Measurements from ENCODE around the gene ESYT1. TPM values are rescaled to one million over a fixed set of nuclear protein-coding genes. Genes with fewer than 3 reads are reported as not detected.
A peak's percentile ranks its signal among the peaks of the same experiment; 100 is the strongest.
"Not testable (repeated sequence)": the region's sequence is repeated elsewhere in the genome, so short reads cannot be mapped to it uniquely, and the experiment has no call there.

Gene ESYT1
- total RNA-seq, 3 donors from 2014 or later, result 44.9 to 75.7 (median 52.0) TPM

- no peak overlapping the region for H3K4me3 ChIP-seq
- ATAC-seq (no peak), DNase-seq (no peak)
- TF ChIP-seq, protein P1, sequence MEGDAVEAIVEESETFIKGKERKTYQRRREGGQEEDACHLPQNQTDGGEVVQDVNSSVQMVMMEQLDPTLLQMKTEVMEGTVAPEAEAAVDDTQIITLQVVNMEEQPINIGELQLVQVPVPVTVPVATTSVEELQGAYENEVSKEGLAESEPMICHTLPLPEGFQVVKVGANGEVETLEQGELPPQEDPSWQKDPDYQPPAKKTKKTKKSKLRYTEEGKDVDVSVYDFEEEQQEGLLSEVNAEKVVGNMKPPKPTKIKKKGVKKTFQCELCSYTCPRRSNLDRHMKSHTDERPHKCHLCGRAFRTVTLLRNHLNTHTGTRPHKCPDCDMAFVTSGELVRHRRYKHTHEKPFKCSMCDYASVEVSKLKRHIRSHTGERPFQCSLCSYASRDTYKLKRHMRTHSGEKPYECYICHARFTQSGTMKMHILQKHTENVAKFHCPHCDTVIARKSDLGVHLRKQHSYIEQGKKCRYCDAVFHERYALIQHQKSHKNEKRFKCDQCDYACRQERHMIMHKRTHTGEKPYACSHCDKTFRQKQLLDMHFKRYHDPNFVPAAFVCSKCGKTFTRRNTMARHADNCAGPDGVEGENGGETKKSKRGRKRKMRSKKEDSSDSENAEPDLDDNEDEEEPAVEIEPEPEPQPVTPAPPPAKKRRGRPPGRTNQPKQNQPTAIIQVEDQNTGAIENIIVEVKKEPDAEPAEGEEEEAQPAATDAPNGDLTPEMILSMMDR (IDR thresholded peaks at IDR 0.05), result no peak
- intact Hi-C loops (cut with DNase I, micrococcal nuclease), result no loop called here
- H3K36me3 ChIP-seq (ENCODE audit: low read depth), result no peaks in the 10 kb centered on the region
- no peaks in the 10 kb centered on the region for H3K9me3 ChIP-seq
- peaks cover 27% of the 10 kb centered on the region for H3K4me1 ChIP-seq (ENCODE audit: low read depth)
Measured at GRCh38 chr12:56155256-56155845, 27.3 kb downstream of the ESYT1 start.

GRCh38 chr12:56156464-56157200 lies 28.6 kb downstream of the ESYT1 start:
- H3K36me3 ChIP-seq (ENCODE audit: low read depth); H3K9me3 ChIP-seq; intact Hi-C loops (cut with DNase I, micrococcal nuclease); ATAC-seq; DNase-seq; H3K4me3 ChIP-seq: not testable (repeated sequence)
- peaks cover 34% of the 10 kb centered on the region for H3K4me1 ChIP-seq (ENCODE audit: low read depth)

GRCh38 chr12:56157201-56158028 lies 29.3 kb downstream of the ESYT1 start:
- Histone ChIP-seq H3K4me1 (ENCODE audit: low read depth) (peaks cover 34% of the 10 kb centered on the region), H3K36me3 (ENCODE audit: low read depth) (no peaks in the 10 kb centered on the region), H3K4me3 (peak overlapping the region; percentile 70), H3K9me3 (no peaks in the 10 kb centered on the region)
- intact Hi-C loops (cut with DNase I, micrococcal nuclease), result no loop called here
- peak; percentile 64 for ATAC-seq
- TF ChIP-seq, protein P1 (IDR thresholded peaks at IDR 0.05), result peak; percentile 28
- DNase-seq, result peak; percentile 81 to 85 (median 82)

- Histone ChIP-seq H3K4me3 (peak within 1 kb of the TSS; percentile 70), H3K9me3 (no peaks in the 10 kb centered on the region), H3K36me3 (ENCODE audit: low read depth) (no peaks in the 10 kb centered on the region), H3K4me1 (ENCODE audit: low read depth) (peaks cover 27% of the 10 kb centered on the region)
- DNase-seq, result peak; percentile 91 to 99 (median 95)
- TF ChIP-seq, protein P1 (IDR thresholded peaks at IDR 0.05), result no peak
- intact Hi-C loops (cut with DNase I, micrococcal nuclease), result no loop called here
- ATAC-seq, result peak; percentile 88
Measured at GRCh38 chr12:56158029-56158925, 30.2 kb downstream of the ESYT1 start, which contains the start of gene MYL6. TSS of gene MYL6 (plus strand) at chr12:56158359. CDS start at chr12:56158402, 43 bp downstream.

DNA sequence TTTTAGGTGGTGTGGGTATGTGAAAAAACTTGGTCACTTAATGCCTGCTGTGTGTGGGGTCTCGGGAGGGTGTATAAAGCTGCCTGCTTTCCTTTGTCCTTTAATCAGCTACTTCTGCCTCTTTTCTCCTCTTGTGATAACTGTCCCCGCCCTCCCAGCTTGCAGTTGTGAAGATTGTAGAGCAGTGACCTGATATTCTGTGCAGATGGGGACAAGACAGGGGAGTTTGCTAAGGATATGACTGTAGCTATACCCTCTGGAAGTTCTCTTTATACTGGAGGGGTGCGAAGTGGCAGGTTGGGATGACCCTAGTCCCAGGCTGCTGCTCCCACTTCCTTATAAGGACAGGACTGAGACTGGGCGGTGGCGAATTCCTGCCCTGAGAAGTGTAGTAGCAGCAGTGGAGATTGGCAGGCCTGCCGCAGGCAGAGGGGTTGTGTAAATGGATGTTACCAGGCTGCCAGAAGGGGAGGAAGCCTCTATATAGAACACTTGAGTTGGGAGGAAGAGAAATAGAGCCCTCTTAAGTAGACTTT lies 30.9 kb downstream of the ESYT1 start:
- intact Hi-C loops (cut with DNase I, micrococcal nuclease), result no loop called here
- Histone ChIP-seq H3K36me3 (ENCODE audit: low read depth) (peaks cover 3% of the 10 kb centered on the region), H3K4me3 (peak overlapping the region; percentile 70), H3K4me1 (ENCODE audit: low read depth) (peaks cover 27% of the 10 kb centered on the region), H3K9me3 (no peaks in the 10 kb centered on the region)
- DNase-seq, result peak; percentile 84 to 90 (median 89)
- ATAC-seq, result peak; percentile 63
- TF ChIP-seq, protein P1 (IDR thresholded peaks at IDR 0.05), result no peak

Measured in mucosa of descending colon (tissue), 3 donors.